Type B pancreatic cell (in vitro differentiated cells): ENCODE measurements around the gene ENO4. TPM values are rescaled to one million over a fixed set of nuclear protein-coding genes. Genes with fewer than 3 reads are reported as not detected.

Experiments
- DNase-seq: peaks from one replicate; pipeline ENCODE4 v3.0.0; 2021; ENCODE audit warnings: mixed read lengths; ENCODE audit not compliant: unreplicated experiment; ENCODE audit errors: extremely low spot score
- H3K27ac Mint-ChIP-seq: 2 replicates; pipeline ENCODE4 v1.8.0; 2021; ENCODE audit warnings: mild to moderate bottlenecking, mixed read lengths
- H3K27me3 Mint-ChIP-seq: 2 replicates; pipeline ENCODE4 v1.8.0; 2021; ENCODE audit warnings: mixed read lengths
- H3K36me3 Mint-ChIP-seq: 2 replicates; pipeline ENCODE4 v1.8.0; 2021; ENCODE audit warnings: mixed read lengths
- H3K4me1 Mint-ChIP-seq: one replicate; pipeline ENCODE4 v1.8.0; 2021; ENCODE audit warnings: mixed read lengths; ENCODE audit not compliant: unreplicated experiment
- H3K4me3 Mint-ChIP-seq: 2 replicates; pipeline ENCODE4 v1.8.0; 2021; ENCODE audit warnings: mild to moderate bottlenecking, mixed read lengths
- H3K9me3 Mint-ChIP-seq: 2 replicates; pipeline ENCODE4 v1.8.0; 2021; ENCODE audit warnings: mixed read lengths
- CTCF ChIP-seq: fragments of 200-600 bp; sonication (generic); conservative IDR thresholded peaks from 2 replicates; pipeline ENCODE4 v1.5.0; 2021; ENCODE audit warnings: antibody characterized with exemption, mild to moderate bottlenecking
- total RNA-seq: library from RNA; stranded (reverse); gene quantifications from 2 replicates; pipeline ENCODE4 v1.2.1, GENCODE V29; 2021; ENCODE audit warnings: low replicate concordance

ENO4 gene
- total RNA-seq, 1 donor from 2014 or later: 4.4 TPM

GRCh38 chr10:116891208-116891607, 41.9 kb downstream of the ENO4 start:
- no peak overlapping the region for H3K27ac Mint-ChIP-seq
- H3K4me1 Mint-ChIP-seq: peaks cover 46% of the 10 kb centered on the region
- no peaks in the 10 kb centered on the region for H3K9me3 Mint-ChIP-seq
- no peaks in the 10 kb centered on the region for H3K27me3 Mint-ChIP-seq
- no peaks in the 10 kb centered on the region for H3K36me3 Mint-ChIP-seq
- no peak for TF ChIP-seq CTCF
- no peak for DNase-seq
- peak overlapping the region; percentile 48 for H3K4me3 Mint-ChIP-seq

GRCh38 chr10:116892907-116893685, 43.8 kb downstream of the ENO4 start:
- Mint-ChIP-seq H3K4me3 (peak overlapping the region; percentile 49), H3K9me3 (no peaks in the 10 kb centered on the region), H3K27ac (peak overlapping the region; percentile 34), H3K4me1 (peaks cover 41% of the 10 kb centered on the region), H3K27me3 (no peaks in the 10 kb centered on the region), H3K36me3 (no peaks in the 10 kb centered on the region)
- DNase-seq: no peak
- no peak for TF ChIP-seq CTCF

GRCh38 chr10:116893686-116894037, 44.4 kb downstream of the ENO4 start:
- no peaks in the 10 kb centered on the region for H3K27me3 Mint-ChIP-seq
- H3K4me1 Mint-ChIP-seq: peaks cover 35% of the 10 kb centered on the region
- peak overlapping the region; percentile 34 for H3K27ac Mint-ChIP-seq
- TF ChIP-seq CTCF: no peak
- H3K36me3 Mint-ChIP-seq: no peaks in the 10 kb centered on the region
- DNase-seq: no peak
- peak overlapping the region; percentile 49 for H3K4me3 Mint-ChIP-seq
- no peaks in the 10 kb centered on the region for H3K9me3 Mint-ChIP-seq

- Mint-ChIP-seq H3K4me1 (peaks cover under 1% of the 10 kb centered on the region), H3K9me3 (no peaks in the 10 kb centered on the region), H3K27me3 (no peaks in the 10 kb centered on the region), H3K27ac (no peak overlapping the region), H3K36me3 (peaks cover 9% of the 10 kb centered on the region), H3K4me3 (no peak overlapping the region)
- TF ChIP-seq CTCF: no peak
- DNase-seq: no peak
Observed at GRCh38 chr10:116899626-116900025, 50.3 kb downstream of the ENO4 start.

GRCh38 chr10:116905845-116906210, 56.5 kb downstream of the ENO4 start:
- Mint-ChIP-seq H3K36me3 (peaks cover 9% of the 10 kb centered on the region), H3K9me3 (no peaks in the 10 kb centered on the region), H3K4me1 (peaks cover 10% of the 10 kb centered on the region), H3K4me3 (no peak overlapping the region), H3K27ac (no peak overlapping the region), H3K27me3 (no peaks in the 10 kb centered on the region)
- TF ChIP-seq CTCF: no peak
- no peak for DNase-seq
